NOMO-1 treated with dmso at 0.1 percent for 144 hours (cell line): ENCODE measurements around the gene IGFN1.
"Not testable (repeated sequence)": the region's sequence is repeated elsewhere in the genome, so short reads cannot be mapped to it uniquely, and the experiment has no call there.

Experiments used
- DNase-seq: peaks from one replicate; lab custom pipeline; 2025; ENCODE audit not compliant: unreplicated experiment; lab: John Stamatoyannopoulos, UW

Gene IGFN1

GRCh38 chr1:201216395-201217085, 25.9 kb downstream of the IGFN1 start:
- no peak for DNase-seq

GRCh38 chr1:201217146-201217545, 26.5 kb downstream of the IGFN1 start:
- DNase-seq: no peak

GRCh38 chr1:201217851-201218250, 27.2 kb downstream of the IGFN1 start:
- DNase-seq: no peak

- no peak for DNase-seq
Measured at GRCh38 chr1:201218409-201218808, 27.8 kb downstream of the IGFN1 start.

GRCh38 chr1:201219481-201220387, 29.1 kb downstream of the IGFN1 start:
- DNase-seq: no peak

GRCh38 chr1:201220388-201220715, 29.7 kb downstream of the IGFN1 start:
- no peak for DNase-seq

- DNase-seq: no peak
Measured at GRCh38 chr1:201221201-201221846, 30.7 kb downstream of the IGFN1 start.

GRCh38 chr1:201222125-201222524, 31.5 kb downstream of the IGFN1 start:
- DNase-seq: no peak

- DNase-seq: no peak
Measured at GRCh38 chr1:201223852-201224665, 33.4 kb downstream of the IGFN1 start.

GRCh38 chr1:201224666-201225370, 34.2 kb downstream of the IGFN1 start:
- no peak for DNase-seq

GRCh38 chr1:201226178-201226514, 35.5 kb downstream of the IGFN1 start:
- no peak for DNase-seq

- DNase-seq: no peak
Measured at GRCh38 chr1:201226859-201227488, 36.4 kb downstream of the IGFN1 start.

GRCh38 chr1:201228011-201228983, 37.7 kb downstream of the IGFN1 start:
- DNase-seq: no peak

GRCh38 chr1:201229095-201229494, 38.5 kb downstream of the IGFN1 start:
- no peak for DNase-seq

- no peak for DNase-seq
Measured at GRCh38 chr1:201229771-201230635, 39.4 kb downstream of the IGFN1 start.

- no peak for DNase-seq
Measured at GRCh38 chr1:201230676-201231075, 40.1 kb downstream of the IGFN1 start.

GRCh38 chr1:201239646-201240045, 49.0 kb downstream of the IGFN1 start:
- DNase-seq: not testable (repeated sequence)

GRCh38 chr1:201240171-201240570, 49.5 kb downstream of the IGFN1 start:
- DNase-seq: no peak
